ENCODE data around the gene NDUFB11.
A peak's percentile ranks its signal among the peaks of the same experiment; 100 is the strongest.
"Not testable (repeated sequence)": the region's sequence is repeated elsewhere in the genome, so short reads cannot be mapped to it uniquely, and the experiment has no call there.

The NDUFB11 gene

DNA sequence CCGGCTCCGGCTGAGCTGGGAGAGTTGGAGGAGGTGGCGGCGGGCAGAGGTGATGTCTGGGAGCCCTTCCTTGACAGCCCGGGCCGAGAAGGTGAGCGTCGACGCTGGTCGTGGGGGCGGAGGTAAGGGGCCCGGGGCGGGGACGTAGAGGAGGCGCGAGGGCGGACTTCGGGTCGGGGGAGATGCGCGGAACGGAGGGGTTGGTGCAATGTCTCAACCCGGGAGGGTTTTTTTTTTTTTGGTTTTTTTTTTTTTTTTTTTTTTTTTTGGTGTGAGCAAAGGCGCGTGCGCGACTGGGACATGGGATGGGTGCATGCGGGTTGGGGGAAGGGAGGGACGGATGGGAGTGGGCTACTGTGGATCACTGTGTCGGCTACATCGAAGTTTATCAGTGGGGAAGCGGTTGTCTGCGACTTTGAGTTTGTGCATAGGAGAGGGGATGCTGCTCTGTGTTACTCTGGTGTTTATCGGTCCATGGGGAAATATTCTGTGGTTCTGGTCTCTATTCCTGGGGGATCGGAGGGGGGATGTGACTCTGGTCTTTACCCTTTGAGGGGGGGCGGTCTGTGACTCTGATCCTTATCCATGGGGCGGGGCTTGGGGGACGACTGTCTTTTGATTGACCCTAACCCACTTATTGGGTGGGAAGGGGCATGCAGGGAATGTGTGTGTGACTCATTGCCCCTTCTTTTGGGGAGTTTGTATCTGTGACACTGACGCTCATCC lies 1.1 kb upstream of the NDUFB11 start:
- DNase-seq: no peak

DNA sequence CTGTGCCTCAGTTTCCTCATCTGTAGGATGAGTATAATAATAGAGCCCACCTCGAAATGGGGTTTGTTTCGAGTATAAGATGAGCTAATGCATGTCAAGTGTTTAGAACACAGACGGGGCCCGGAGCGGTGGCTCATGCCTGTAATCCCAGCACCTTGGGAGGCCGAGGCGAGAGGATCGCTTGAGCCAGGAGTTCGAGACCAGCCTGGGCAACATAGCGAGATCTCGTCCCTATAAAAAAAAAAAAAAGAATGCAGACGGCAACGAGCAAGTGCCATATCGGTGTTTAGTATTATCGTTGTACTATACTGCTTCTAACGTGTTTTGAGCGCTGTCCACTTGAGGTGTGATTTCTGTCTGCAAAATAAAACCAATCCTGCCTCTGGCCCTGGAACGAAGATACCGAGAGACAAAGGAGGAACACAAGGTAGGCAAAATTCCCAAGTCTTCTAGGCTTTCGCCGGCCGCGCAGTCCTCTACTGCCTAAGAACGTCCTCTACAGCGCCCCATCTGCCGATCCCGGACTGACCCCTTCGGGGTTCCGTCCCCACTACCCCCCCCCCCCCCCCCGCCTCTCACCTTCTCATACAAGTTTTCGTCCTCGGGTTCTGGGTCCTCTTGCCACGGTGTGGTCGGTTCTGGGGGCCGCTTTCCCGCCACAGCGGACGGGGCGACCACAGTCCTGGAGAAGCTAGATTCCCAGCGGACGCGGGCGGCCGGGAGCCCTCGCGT lies 442 bp downstream of the NDUFB11 start:
- no peak for DNase-seq

DNA sequence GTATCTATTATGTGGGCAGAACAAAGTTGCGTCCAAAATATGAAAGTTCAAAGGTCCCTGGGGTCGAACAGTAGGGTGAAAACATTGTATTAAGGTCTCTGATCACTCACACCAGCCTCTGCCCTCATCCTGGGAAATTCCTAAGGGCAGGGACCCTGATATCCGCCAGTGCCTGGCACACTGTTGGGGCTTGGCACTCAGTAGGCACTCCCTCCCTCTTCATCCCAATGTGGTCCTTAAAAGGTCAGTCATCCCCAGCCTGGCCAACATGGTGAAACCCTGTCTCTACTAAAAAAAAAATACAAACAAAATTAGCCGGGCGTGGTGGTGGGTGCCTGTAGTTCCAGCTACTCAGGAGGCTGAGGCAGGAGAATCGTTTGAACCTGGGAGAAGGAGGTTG lies 6.3 kb downstream of the NDUFB11 start:
- DNase-seq: no peak

DNA sequence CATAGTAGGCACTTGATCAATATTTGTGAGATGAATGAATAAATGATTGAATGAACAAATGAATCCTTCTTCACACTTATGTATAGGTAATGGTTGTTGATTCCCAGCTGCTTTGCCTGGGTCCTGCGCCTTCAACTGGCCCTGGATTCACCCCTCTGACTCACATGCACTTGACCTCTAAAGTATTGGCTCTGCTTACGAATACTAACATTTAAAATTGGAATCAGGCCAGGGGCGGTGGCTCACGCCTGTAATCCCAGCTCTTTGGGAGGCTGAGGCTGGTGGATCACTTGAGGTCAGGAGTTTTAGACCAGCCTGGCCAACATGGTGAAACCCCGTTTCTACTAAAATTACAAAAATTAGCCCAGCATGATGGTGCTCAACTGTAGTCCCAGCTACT lies 8.9 kb downstream of the NDUFB11 start:
- not testable (repeated sequence) for DNase-seq

DNA sequence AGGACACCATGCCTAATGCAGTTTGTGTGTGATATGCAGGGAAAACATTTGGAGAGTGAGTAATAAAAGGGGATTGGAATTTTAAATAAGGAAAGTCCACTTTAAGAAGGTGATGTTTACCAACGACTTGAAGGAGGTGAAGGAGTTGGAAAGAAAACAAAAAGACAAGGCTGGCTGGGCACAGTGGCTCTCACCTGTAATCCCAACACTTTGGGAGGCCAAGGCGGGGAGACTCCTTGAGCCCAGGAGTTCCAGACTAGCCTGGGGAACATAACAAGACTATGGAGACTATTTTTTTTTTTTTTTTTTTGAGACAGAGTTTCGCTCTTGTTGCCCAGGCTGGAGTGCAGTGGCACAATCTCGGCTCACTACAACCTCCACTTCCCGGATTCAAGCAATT lies 11.0 kb downstream of the NDUFB11 start:
- no peak for DNase-seq

DNA sequence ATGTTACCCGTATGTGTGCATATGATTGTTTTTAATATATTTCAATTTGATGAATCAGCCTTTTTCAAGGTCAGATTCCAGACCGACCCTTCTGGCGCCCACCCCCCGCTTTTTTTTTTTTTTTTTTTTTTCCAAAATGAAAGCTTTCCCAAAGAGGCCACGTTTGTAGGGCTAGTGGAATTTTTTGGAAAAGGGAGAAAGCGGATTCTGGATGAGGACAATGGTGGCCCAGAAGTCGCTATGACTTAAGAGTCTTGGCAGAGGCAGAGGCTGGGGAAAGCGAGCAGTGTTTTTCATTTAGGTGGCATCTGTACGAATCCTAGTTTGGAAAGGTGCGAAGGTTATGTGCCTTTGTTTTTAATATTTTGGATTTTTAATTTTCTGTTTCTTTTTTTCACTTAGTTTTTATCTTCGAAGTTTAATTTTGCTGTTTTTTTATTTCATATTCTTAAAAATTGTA lies 14.6 kb downstream of the NDUFB11 start:
- DNase-seq: no peak

DNA sequence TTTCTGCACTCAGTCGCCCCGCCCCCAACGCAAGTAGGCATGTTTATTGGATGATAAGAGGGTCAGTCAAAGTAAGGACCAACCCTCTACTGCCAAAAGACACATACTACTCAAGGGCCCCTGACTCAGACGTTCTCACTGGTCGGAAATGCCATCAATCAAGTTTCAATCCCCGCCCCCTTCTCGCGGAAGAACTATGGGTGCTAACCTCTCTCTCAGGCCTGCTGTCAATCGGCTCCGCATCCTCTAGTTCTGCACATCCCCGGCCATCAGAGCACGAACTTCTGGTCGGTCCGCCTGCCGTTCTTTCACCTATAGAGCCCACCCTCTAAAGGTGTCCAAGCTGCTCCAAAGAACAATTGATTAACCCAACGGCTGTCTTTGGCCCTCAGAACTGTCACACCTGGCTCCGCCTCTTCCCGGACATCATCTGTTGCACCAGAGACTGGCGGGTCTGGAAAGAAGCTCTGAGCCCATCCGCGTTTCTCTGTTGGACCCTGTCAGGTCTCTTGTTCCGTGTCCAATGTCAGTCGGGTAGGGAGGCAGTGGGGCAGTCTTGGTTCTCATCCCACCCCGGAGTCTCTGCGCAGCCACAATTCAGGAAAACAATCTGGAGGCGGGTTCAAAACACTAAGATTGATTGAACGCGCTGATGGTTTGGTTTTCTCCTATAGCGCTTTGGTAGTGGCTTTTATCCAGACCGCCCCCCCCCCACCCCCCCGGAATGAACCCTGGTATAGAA lies 15.2 kb downstream of the NDUFB11 start:
- peak; percentile 67 to 80 for DNase-seq

DNA sequence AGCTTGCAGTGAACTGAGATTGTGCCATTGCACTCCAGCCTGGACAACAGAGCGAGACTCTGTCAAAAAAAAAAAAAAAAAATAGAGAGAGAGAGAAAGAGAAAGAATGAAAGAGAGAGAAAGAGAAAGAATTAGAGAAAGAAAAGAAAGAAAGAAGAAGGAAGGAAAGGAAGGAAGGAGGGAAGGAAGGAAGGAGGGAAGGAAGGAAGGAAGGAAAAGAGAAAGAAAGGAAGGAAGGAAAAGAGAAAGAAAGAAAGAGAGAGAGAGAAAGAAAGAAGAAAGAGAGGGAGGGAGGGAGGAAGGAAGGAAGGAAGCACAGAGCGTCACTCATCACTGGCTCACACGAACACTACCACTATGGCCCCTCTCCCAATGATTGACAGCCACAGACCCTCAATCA lies 20.0 kb downstream of the NDUFB11 start:
- DNase-seq: not testable (repeated sequence)

DNA sequence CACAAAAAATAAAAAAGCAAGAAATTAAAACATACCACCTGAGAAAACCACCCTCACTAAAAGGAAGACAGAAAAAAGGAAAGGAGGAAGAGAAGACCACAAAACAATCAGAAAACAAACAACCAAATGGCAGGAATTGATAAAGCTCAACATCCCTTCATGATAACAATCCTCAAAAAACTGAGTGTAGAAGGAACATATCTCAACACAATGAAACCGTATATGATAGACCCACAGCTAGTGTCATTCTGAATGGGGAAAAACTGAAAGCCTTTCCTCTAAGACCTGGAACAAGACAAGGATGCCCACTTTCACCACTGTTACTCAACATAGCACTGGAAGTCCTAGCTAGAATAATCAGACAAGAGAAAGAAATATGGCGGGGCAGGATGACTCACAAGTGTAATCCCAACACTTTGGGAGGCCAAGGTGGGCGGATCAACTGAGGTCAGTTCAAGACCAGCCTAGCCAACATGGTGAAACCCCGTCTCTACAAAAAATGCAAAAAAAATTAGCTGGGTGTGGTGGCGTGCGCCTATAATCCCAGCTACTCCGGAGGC lies 27.9 kb downstream of the NDUFB11 start:
- not testable (repeated sequence) for DNase-seq

DNA sequence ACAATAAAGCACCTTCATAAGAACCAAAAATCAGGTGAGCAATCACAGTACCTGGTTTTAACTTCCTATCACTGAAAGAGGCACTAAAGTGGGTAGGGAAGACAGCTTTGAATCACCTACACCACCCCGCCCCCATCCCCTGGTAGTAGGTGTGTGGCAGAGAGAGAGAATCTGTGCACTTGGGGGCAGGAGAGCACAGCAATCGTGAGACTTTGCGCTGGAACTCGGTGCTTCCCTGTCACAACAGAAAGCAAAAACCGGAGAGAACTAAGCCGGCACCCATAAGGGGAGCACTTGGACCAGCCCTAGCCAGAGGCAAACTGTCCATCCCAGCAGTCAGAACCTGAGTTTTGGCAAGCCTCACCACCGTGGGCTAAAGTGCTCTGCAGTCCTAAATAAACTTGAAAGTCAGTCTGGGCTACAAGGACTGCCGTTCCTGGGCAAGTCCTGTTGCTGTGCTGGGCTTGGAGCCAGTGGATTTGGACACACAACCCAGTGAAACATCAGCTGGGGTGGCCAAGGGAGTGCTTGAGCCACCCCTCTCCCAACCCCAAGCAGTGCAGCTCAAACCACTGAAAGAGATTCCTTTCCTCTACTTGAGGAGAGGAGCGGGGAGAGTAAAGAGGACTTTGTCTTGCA lies 32.1 kb downstream of the NDUFB11 start:
- DNase-seq: no peak

DNA sequence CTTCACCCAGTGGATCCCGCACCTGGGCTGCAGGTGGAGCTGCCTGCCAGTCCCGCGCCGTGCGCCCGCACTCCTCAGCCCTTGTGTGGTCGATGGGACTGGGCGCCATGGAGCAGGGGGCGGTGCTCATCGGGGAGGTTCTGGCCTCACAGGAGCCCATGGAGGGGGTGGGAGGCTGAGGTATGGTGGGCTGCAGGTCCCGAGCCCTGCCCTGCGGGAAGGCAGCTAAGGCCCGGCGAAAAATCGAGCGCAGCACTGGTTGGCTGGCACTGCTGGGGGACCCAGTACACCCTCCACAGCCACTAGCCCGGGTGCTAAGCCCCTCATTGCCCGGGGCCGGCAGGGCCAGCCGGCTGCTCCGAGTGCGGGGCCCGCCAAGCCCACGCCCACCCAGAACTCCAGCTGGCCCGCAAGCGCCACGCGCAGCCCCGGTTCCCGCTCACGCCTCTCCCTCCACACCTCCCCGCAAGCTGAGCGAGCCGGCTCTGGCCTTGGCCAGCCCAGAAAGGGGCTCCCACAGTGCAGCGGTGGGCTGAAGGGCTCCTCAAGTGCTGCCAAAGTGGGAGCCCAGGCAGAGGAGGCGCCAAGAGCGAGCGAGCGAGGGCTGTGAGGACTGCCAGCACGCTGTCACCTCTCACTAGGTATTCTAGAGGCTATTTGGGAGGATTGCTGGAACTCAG lies 33.4 kb downstream of the NDUFB11 start:
- not testable (repeated sequence) for DNase-seq

DNA sequence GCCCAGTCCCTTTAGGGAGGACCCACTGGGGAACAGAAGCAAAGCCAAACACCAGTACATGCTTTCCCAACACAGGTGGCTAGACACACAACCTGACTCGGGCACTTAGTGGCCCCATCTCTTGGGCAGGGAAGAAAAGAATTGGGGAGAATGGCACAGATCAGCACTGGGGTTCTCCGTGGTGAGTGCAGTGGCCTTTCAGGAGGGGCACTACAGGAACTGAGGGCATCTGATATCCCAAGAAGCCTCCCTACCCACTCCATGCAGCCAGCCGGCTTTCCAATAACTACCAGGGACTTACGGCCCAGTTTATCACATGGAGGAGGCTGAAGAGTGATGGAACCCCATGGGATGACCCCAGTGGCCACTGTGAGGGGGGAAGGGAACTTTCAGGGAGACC lies 43.3 kb downstream of the NDUFB11 start:
- no peak for DNase-seq

DNA sequence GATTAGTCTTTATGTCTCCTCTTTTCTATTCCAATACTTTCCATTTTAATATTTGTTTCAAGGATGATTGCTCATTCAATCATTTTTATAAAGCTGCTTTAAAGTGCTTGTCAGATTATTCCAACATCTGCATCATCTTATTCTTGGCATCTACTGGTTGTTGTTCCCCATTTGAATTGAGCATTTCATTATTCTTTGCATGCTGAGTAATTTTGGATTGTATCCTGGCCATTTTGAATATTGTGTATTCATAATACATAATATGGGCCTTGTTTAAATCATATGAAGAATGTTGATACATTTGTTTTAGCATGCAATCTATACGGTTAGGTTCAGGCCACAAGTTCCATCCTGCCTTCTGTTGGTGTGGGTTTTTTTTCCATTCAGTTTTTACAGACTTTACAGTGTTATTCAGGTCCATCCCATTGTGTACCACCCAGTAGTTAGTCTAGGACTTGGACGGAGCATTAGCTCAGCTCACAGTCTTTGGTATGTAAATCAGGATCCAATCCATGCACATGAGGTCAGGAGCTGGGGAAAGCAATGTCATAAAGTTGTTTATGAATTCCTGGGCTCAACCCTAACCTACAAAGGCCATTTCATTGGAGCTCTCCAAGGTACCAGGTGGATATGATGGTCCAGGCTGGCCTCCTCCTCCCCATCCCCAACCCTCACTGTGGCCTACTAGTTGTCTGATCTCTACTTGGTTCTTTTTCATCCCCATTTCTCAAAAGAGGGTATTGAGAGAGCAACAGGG lies 46.0 kb downstream of the NDUFB11 start:
- no peak for DNase-seq

DNA sequence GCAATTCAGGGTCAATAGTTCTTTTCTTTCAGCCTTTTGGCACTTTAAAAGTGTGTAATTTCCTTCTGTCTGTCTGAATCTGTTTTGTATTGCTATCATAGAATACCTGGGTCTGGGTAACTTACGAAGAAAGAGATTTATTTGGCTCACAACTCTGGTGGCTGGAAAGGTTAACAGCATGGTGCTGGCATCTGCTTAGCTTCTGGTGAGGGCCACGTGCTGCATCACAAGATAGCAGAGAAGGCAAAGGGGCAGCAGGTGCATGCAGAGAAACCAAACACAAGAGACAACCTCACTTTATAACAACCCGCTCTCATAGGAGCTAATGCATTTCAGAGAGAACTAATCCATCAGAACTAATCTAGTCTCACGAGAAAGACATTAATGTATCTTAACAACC lies 47.5 kb downstream of the NDUFB11 start:
- DNase-seq: no peak

DNA sequence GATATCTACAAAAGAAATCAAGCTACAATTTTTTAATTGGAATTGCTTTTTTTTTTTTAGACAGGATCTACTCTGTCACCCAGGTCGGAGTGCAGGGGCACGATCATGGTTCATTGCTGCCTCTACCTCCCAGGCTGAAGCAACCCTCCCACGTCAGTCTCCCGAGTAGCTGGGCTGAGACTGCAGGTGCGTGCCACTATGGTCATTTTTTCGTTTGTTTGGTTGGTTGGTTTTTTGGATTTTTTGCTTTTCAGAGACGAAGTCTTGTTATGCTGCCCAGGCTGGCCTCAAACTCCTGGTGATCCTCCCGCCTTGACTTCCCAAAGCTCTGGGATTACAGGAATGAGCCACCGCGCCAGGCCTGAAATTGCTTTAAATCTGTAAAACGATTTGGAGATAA lies 50.6 kb downstream of the NDUFB11 start:
- DNase-seq: no peak

DNA sequence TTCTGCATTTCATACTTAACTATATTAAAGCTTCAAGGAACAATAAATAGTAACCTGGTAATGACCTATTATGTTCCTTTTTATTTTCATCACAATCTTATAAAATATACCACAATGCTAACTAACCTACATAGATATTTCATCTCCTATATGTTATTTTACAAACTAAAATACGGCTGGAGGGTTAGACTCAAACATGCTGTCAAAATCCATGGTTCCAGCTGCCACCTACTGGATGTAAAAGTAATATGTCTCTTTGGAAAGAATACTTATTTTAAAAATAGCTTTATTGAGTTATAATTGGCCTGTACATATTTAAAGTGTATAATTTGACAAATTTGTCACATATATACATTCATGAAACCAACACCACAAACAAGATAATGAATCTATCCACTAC lies 51.3 kb downstream of the NDUFB11 start:
- DNase-seq: no peak
